ENCODE results near the gene RCN1.

DNA sequence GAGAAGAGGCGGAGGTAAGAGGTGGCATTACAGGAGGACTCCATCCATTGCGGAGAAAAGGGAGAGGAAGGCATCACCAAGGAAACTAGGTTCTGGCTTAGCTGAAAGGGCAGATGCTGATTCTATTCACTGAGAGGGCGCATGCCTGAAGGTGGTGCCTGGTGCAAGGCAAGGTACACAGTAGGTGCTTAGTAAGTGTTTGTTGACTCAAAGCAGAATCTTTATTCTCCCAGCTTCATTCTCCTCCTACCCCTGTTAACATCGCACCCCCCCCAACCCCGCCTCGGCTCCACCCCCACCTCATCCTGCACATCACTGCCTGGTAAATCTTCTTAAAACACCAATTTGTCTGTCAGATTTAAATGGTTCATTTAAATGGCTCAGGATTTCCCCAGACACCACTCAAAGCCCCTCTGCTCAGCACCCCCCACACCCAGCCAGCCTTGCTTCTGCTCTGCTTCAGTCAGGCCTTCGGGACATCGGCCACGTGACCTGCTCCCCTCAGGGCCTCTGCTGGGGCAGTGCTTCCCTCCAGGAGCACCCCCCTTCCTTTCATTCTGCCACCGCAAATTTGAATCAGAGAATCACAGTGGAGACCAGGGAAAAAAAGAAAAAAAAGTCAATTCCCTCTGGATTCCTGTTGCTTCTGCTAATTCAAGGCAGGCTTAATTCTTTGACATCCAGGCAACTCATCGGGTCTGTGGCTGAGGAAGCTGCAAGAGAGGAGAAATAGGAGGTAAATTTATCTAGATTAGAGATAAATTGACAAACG lies 17.8 kb upstream of the RCN1 start:
- TF ChIP-seq ESRRA (IDR thresholded peaks at IDR 0.05; ENCODE audit: borderline replicate concordance, low read depth) (no peak), POLR2A (conservative IDR thresholded peaks at IDR 0.05) (no peak), SREBF2 (CRISPR knock-in tag; IDR thresholded peaks at IDR 0.05) (no peak), ZNF785 (CRISPR knock-in tag; IDR thresholded peaks at IDR 0.05) (no peak), DPF2 (IDR thresholded peaks at IDR 0.05) (no peak)
- TF ChIP-seq, protein P1, sequence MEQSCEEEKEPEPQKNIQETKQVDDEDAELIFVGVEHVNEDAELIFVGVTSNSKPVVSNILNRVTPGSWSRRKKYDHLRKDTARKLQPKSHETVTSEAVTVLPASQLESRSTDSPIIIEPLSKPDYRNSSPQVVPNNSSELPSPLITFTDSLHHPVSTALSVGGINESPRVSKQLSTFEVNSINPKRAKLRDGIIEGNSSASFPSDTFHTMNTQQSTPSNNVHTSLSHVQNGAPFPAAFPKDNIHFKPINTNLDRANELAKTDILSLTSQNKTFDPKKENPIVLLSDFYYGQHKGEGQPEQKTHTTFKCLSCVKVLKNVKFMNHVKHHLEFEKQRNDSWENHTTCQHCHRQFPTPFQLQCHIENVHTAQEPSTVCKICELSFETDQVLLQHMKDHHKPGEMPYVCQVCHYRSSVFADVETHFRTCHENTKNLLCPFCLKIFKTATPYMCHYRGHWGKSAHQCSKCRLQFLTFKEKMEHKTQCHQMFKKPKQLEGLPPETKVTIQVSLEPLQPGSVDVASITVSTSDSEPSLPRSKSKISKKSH (CRISPR knock-in tag; IDR thresholded peaks at IDR 0.05), result no peak
- TF ChIP-seq, protein P2, sequence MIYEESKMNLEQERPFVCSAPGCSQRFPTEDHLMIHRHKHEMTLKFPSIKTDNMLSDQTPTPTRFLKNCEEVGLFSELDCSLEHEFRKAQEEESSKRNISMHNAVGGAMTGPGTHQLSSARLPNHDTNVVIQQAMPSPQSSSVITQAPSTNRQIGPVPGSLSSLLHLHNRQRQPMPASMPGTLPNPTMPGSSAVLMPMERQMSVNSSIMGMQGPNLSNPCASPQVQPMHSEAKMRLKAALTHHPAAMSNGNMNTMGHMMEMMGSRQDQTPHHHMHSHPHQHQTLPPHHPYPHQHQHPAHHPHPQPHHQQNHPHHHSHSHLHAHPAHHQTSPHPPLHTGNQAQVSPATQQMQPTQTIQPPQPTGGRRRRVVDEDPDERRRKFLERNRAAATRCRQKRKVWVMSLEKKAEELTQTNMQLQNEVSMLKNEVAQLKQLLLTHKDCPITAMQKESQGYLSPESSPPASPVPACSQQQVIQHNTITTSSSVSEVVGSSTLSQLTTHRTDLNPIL (CRISPR knock-in tag; IDR thresholded peaks at IDR 0.05), result no peak
- TF ChIP-seq, protein P3, sequence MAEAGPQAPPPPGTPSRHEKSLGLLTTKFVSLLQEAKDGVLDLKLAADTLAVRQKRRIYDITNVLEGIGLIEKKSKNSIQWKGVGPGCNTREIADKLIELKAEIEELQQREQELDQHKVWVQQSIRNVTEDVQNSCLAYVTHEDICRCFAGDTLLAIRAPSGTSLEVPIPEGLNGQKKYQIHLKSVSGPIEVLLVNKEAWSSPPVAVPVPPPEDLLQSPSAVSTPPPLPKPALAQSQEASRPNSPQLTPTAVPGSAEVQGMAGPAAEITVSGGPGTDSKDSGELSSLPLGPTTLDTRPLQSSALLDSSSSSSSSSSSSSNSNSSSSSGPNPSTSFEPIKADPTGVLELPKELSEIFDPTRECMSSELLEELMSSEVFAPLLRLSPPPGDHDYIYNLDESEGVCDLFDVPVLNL (CRISPR knock-in tag; IDR thresholded peaks at IDR 0.05; ENCODE audit: low read depth), result no peak
